Sigmoid colon (tissue), 4 donors: ENCODE measurements around the gene UNC5C.

Experiments used
- CTCF ChIP-seq, 4 experiments: fragments of 450-650 bp in 3 of 4; fragments of 200-600 bp in 1 of 4; IDR thresholded peaks; one replicate each; pipeline ENCODE4 v1.5.1; 2016 to 2019; ENCODE audit warnings: antibody characterized with exemption in 4 of 4, mild to moderate bottlenecking in 3 of 4, moderate library complexity in 2 of 4
- EP300 ChIP-seq, 4 donors: sonication (generic); formaldehyde crosslinking; IDR thresholded peaks; one replicate each; pipeline ENCODE4 v1.6.1; 2017; ENCODE audit warnings: antibody characterized with exemption in 4 of 4
- POLR2AphosphoS5 ChIP-seq, 4 donors: sonication (generic); formaldehyde crosslinking; IDR thresholded peaks; one replicate each; pipeline ENCODE4 v1.6.1; 2017; ENCODE audit warnings: antibody characterized with exemption in 4 of 4

- TF ChIP-seq CTCF (IDR thresholded peaks at IDR 0.05) (no peak), EP300 (IDR thresholded peaks at IDR 0.05) (no peak), POLR2AphosphoS5 (IDR thresholded peaks at IDR 0.05) (no peak)
Measured at GRCh38 chr4:95533254-95533653, 15.5 kb downstream of the UNC5C start.
